SK-N-SH (cell line): ENCODE results near the gene MRGPRD. TPM values are rescaled to one million over a fixed set of nuclear protein-coding genes. Genes with fewer than 3 reads are reported as not detected.

Experiments used
- CTCF ChIA-PET: fragments of 300-600, 350-600 bp; formaldehyde crosslinking; extraction: SDS; loops from one replicate; lab custom pipeline; 2021; lab: Yijun Ruan, JAX
- POLR2A ChIA-PET: fragments of 350-600 bp; sonication (Branson Sonifier 250); formaldehyde crosslinking; extraction: SDS; loops from one replicate; lab custom pipeline; 2020; ENCODE audit warnings: antibody characterized with exemption, inconsistent platforms; lab: Yijun Ruan, JAX
- DNase-seq: peaks from one replicate; pipeline ENCODE4 v3.0.0; 2012
- H2AFZ ChIP-seq: fragments of 200-600 bp; sonication (generic); 2 replicates; pipeline ENCODE4 v1.8.1; 2016; ENCODE audit warnings: antibody characterized with exemption, mild to moderate bottlenecking, low read depth
- H3F3A ChIP-seq: fragments of 200-600 bp; sonication (generic); replicated peaks from 2 replicates; pipeline ENCODE3; 2016; ENCODE audit warnings: antibody characterized with exemption, mild to moderate bottlenecking; ENCODE audit not compliant: insufficient read depth
- H3K27ac ChIP-seq, 2 experiments: fragments of 200-500 bp in 1 of 2; fragments of 200-600 bp in 1 of 2; sonication (Bioruptor generic) in 1 of 2; sonication (generic), shearing (Covaris generic) in 1 of 2; 2 replicates each; pipeline versions ENCODE4 v1.5.1 to v1.6.1; 2014 to 2016; ENCODE audit warnings: low read depth in 2 of 2, inconsistent platforms in 1 of 2, low read length in 1 of 2, mild to moderate bottlenecking in 1 of 2, mixed read lengths in 1 of 2
- H3K27me3 ChIP-seq: fragments of 200-600 bp; sonication (generic), shearing (Covaris generic); 2 replicates; pipeline ENCODE4 v1.6.1; 2016; ENCODE audit warnings: mixed run types; ENCODE audit not compliant: insufficient read depth
- H3K36me3 ChIP-seq, 2 experiments: fragments of 200-500 bp in 1 of 2; fragments of 200-600 bp in 1 of 2; sonication (Bioruptor generic) in 1 of 2; sonication (generic) in 1 of 2; replicated peaks in 1 of 2; 2 replicates each; pipeline versions ENCODE3 to v1.5.1; 2014 to 2016; ENCODE audit warnings: low read length in 1 of 2, mild to moderate bottlenecking in 1 of 2; ENCODE audit not compliant: insufficient read depth in 2 of 2, control insufficient read depth in 1 of 2
- H3K4me1 ChIP-seq, 2 experiments: fragments of 200-500 bp in 1 of 2; fragments of 200-600 bp in 1 of 2; sonication (Bioruptor generic) in 1 of 2; sonication (generic), shearing (Covaris generic) in 1 of 2; 2 replicates each; pipeline versions ENCODE4 v1.5.1 to v1.6.1; 2014 to 2016; ENCODE audit warnings: low read depth in 1 of 2, low read length in 1 of 2, mixed run types in 1 of 2; ENCODE audit not compliant: insufficient read depth in 2 of 2, control insufficient read depth in 1 of 2
- H3K4me2 ChIP-seq: fragments of 200-600 bp; sonication (generic), shearing (Covaris generic); 2 replicates; pipeline ENCODE4 v1.6.1; 2017; ENCODE audit warnings: mixed run types
- H3K4me3 ChIP-seq, 2 experiments: fragments of 200-500 bp in 1 of 2; fragments of 200-600 bp in 1 of 2; sonication (Bioruptor generic) in 1 of 2; sonication (generic), shearing (Covaris generic) in 1 of 2; 2 replicates each; pipeline versions ENCODE4 v1.5.1 to v1.8.1; 2014 to 2016; ENCODE audit warnings: low read depth in 2 of 2, inconsistent platforms in 1 of 2, low read length in 1 of 2, mild to moderate bottlenecking in 1 of 2, mixed read lengths in 1 of 2, moderate library complexity in 1 of 2
- H3K79me2 ChIP-seq: fragments of 200-600 bp; sonication (generic); 2 replicates; pipeline ENCODE4 v1.8.1; 2017; ENCODE audit warnings: mild to moderate bottlenecking; ENCODE audit not compliant: insufficient read depth
- H3K9ac ChIP-seq: fragments of 200-600 bp; sonication (generic); 2 replicates; pipeline ENCODE4 v1.6.1; 2017; ENCODE audit warnings: mixed run types
- H3K9me2 ChIP-seq: fragments of 200-600 bp; sonication (generic); 2 replicates; pipeline ENCODE4 v1.6.1; 2017; ENCODE audit warnings: mixed run types
- H3K9me3 ChIP-seq: fragments of 200-600 bp; sonication (generic); 2 replicates; pipeline ENCODE4 v1.6.1; 2017; ENCODE audit warnings: mixed run types, mild to moderate bottlenecking, moderate library complexity
- H4K20me1 ChIP-seq: fragments of 200-600 bp; sonication (generic); 2 replicates; pipeline ENCODE4 v1.6.1; 2017; ENCODE audit warnings: mild to moderate bottlenecking, mixed run types; ENCODE audit not compliant: insufficient read depth
- CHD2 ChIP-seq: fragments of 150-350 bp; IDR thresholded peaks from 2 replicates; pipeline ENCODE4 v1.6.1; 2018; ENCODE audit warnings: low read length; ENCODE audit not compliant: partially characterized antibody
- CTCF ChIP-seq: fragments of 200-600 bp; sonication (generic); IDR thresholded peaks from 2 replicates; pipeline ENCODE4 v1.6.1; 2017; ENCODE audit warnings: antibody characterized with exemption, mild to moderate bottlenecking, moderate library complexity
- EZH2phosphoT487 ChIP-seq: fragments of 200-600 bp; sonication (generic); IDR thresholded peaks from 2 replicates; pipeline ENCODE4 v1.6.1; 2017; ENCODE audit warnings: low read depth, mixed run types, mild to moderate bottlenecking, antibody characterized with exemption, moderate library complexity, borderline replicate concordance
- MAX ChIP-seq: IDR thresholded peaks from 2 replicates; pipeline ENCODE4 v1.4.0; 2012; ENCODE audit warnings: low read depth
- NRF1 ChIP-seq: IDR thresholded peaks from 2 replicates; pipeline ENCODE4 v1.6.1; 2012; ENCODE audit warnings: low read depth, mild to moderate bottlenecking, low read length
- RAD21 ChIP-seq: IDR thresholded peaks from 2 replicates; pipeline ENCODE4 v1.6.1; 2012; ENCODE audit warnings: mild to moderate bottlenecking, low read length
- RCOR1 ChIP-seq: fragments of 150-350 bp; IDR thresholded peaks from 2 replicates; pipeline ENCODE4 v1.6.1; 2017; ENCODE audit warnings: antibody characterized with exemption, low read length
- RXRA ChIP-seq: IDR thresholded peaks from 2 replicates; pipeline ENCODE4 v1.4.0; 2012; ENCODE audit warnings: low read depth, mild to moderate bottlenecking, borderline replicate concordance
- SMC3 ChIP-seq: IDR thresholded peaks from 2 replicates; pipeline ENCODE4 v1.6.1; 2012; ENCODE audit warnings: low read depth, low read length, improper control_type of control experiment
- TAF1 ChIP-seq: IDR thresholded peaks from 2 replicates; pipeline ENCODE4 v1.6.1; 2012; ENCODE audit warnings: low read depth, mild to moderate bottlenecking, low read length, moderate library complexity, borderline replicate concordance
- TCF12 ChIP-seq: IDR thresholded peaks from 2 replicates; pipeline ENCODE4 v1.4.0; 2012
- TEAD4 ChIP-seq: IDR thresholded peaks from 2 replicates; pipeline ENCODE4 v1.4.0; 2012; ENCODE audit warnings: mild to moderate bottlenecking, borderline replicate concordance; ENCODE audit not compliant: insufficient read depth
- USF2 ChIP-seq: fragments of 150-350 bp; IDR thresholded peaks from 2 replicates; pipeline ENCODE4 v1.6.1; 2017; ENCODE audit warnings: antibody characterized with exemption, low read length, low read depth, borderline replicate concordance
- WGBS: methylation state at CpG from one replicate; pipeline ENCODE4 v1.1.6; 2017; ENCODE audit warnings: low lambda C conversion rate; 5-methylcytosine and 5-hydroxymethylcytosine counted together
- polyA plus RNA-seq, 3 experiments: library from polyadenylated mRNA; depleted of rRNA; stranded (reverse); fragments of >200 nt; gene quantifications; 2 replicates each; pipeline ENCODE4 v1.2.3, GENCODE V29; 2012
- TF ChIP-seq, protein P1 (sequence below): IDR thresholded peaks from 2 replicates; pipeline ENCODE4 v1.6.1; 2012; ENCODE audit warnings: mild to moderate bottlenecking, low read depth, low read length, moderate library complexity
- TF ChIP-seq, protein P2 (sequence below): IDR thresholded peaks from 2 replicates; pipeline ENCODE4; 2012

The MRGPRD gene
- polyA plus RNA-seq, 1 of the 3 experiments (the other 2 are of a cell fraction): not detected

DNA sequence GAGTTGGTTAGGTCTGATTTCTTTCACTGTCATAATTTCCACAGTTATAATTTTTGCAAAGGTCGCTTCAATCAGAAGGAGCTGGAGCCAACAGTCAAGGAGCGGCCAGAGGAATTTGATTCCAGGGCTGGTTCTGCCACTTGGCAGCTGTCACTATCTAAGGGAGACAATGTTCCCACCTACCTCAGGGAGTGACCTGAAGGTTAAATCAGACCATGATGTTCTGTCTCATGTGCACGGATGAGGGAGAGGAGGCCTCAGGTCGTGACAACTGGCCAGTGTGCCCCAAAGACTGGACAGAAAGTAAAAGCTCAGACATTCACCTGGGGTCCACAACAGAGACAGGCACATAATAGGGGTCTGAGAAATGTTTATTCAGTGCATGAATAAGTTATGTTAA lies 7.6 kb downstream of the MRGPRD start (continued):
- TF ChIP-seq MAX (no peak), TEAD4 (no peak), TAF1 (no peak)
- TF ChIP-seq, protein P1, sequence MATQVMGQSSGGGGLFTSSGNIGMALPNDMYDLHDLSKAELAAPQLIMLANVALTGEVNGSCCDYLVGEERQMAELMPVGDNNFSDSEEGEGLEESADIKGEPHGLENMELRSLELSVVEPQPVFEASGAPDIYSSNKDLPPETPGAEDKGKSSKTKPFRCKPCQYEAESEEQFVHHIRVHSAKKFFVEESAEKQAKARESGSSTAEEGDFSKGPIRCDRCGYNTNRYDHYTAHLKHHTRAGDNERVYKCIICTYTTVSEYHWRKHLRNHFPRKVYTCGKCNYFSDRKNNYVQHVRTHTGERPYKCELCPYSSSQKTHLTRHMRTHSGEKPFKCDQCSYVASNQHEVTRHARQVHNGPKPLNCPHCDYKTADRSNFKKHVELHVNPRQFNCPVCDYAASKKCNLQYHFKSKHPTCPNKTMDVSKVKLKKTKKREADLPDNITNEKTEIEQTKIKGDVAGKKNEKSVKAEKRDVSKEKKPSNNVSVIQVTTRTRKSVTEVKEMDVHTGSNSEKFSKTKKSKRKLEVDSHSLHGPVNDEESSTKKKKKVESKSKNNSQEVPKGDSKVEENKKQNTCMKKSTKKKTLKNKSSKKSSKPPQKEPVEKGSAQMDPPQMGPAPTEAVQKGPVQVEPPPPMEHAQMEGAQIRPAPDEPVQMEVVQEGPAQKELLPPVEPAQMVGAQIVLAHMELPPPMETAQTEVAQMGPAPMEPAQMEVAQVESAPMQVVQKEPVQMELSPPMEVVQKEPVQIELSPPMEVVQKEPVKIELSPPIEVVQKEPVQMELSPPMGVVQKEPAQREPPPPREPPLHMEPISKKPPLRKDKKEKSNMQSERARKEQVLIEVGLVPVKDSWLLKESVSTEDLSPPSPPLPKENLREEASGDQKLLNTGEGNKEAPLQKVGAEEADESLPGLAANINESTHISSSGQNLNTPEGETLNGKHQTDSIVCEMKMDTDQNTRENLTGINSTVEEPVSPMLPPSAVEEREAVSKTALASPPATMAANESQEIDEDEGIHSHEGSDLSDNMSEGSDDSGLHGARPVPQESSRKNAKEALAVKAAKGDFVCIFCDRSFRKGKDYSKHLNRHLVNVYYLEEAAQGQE: no peak
- TF ChIP-seq, all 33 proteins: peak for 0

DNA sequence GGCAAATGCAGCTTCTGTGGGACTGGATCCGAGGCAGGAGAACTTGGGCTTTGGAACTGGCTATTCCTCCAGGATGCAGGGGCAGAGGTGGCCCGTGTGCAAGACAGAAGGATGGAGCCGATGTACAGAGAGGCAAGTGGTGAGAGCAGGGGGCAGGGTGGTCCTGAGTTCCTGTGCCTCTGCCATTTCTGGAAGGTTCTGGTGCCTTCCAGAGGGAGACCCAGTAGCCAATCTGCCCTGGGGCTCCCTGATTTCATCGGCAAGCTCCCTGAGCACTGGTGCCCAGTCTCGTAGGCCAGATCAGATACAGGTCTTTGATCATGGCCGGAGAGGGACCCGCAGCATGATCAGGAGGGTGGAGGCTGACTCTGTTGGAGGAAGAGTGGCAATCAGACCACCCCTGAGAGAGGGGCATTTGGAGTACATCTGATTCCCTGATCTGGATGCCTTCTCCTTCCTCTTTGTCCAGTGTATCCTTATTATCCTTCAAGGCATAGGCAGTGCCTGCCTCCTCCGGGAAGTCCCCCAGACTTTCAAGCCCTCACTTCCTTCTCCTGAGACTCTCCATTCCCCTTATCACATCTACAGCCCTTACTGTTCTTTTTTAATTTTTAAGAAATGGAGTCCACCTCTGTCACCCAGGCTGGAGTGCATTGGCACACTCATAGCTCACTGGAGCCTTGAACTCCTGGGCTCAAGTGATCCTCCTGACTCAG lies 9.7 kb downstream of the MRGPRD start:
- ChIA-PET POLR2A (no interaction called here), CTCF (interaction anchor here (1.6 kb wide), 1 partner anchor 13 kb away, joined by 3 read pairs; no protein-coding TSS in a partner anchor)
- no peaks in the 10 kb centered on the region for H3K9me2 ChIP-seq
- TF ChIP-seq RXRA (no peak), CTCF (no peak), RAD21 (no peak), RCOR1 (no peak), EZH2phosphoT487 (no peak), SMC3 (no peak), TCF12 (no peak), CHD2 (no peak), NRF1 (no peak), USF2 (no peak)
- TF ChIP-seq, protein P2, sequence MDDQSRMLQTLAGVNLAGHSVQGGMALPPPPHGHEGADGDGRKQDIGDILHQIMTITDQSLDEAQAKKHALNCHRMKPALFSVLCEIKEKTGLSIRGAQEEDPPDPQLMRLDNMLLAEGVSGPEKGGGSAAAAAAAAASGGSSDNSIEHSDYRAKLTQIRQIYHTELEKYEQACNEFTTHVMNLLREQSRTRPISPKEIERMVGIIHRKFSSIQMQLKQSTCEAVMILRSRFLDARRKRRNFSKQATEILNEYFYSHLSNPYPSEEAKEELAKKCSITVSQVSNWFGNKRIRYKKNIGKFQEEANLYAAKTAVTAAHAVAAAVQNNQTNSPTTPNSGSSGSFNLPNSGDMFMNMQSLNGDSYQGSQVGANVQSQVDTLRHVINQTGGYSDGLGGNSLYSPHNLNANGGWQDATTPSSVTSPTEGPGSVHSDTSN: no peak
- TF ChIP-seq, all 33 proteins: peak for 0
- no peak overlapping the region for H3K9ac ChIP-seq
- 60% methylated on average over 4 of the region's 8 CpGs for WGBS
- H2AFZ ChIP-seq: no peak overlapping the region
- no peaks in the 10 kb centered on the region for H4K20me1 ChIP-seq
- peaks cover 0 to 3% of the 10 kb centered on the region in 2 experiments; a peak in 1 of 4 replicates for H3K4me1 ChIP-seq
- no peak overlapping the region for H3K27ac ChIP-seq
- H3K27me3 ChIP-seq: no peaks in the 10 kb centered on the region; the same call in 1 of the 2 replicates
- no peaks in the 10 kb centered on the region for H3K36me3 ChIP-seq
- no peaks in the 10 kb centered on the region for H3K9me3 ChIP-seq
- no peaks in the 10 kb centered on the region for H3F3A ChIP-seq
- no peak for DNase-seq
- no peak overlapping the region for H3K4me2 ChIP-seq
- no peaks in the 10 kb centered on the region for H3K79me2 ChIP-seq
- H3K4me3 ChIP-seq: no peak overlapping the region
